Fibroblast of peridontal ligament (primary cell): ENCODE measurements around the gene ZGPAT.
"Not testable (repeated sequence)": the region's sequence is repeated elsewhere in the genome, so short reads cannot be mapped to it uniquely, and the experiment has no call there.

Source experiments
- DNase-seq: peaks from one replicate; pipeline ENCODE4 v3.0.0-alpha.2; 2010; ENCODE audit errors: extremely low read depth

The ZGPAT gene

GRCh38 chr20:63702751-63703470 lies 4.9 kb upstream of the ZGPAT start:
- no peak for DNase-seq

GRCh38 chr20:63703471-63703975 lies 4.3 kb upstream of the ZGPAT start:
- no peak for DNase-seq

GRCh38 chr20:63703976-63704748 lies 3.7 kb upstream of the ZGPAT start:
- DNase-seq: no peak

GRCh38 chr20:63704749-63705117 lies 3.1 kb upstream of the ZGPAT start:
- DNase-seq: no peak

- DNase-seq: no peak
Observed at GRCh38 chr20:63705232-63706026, 2.4 kb upstream of the ZGPAT start.

- no peak for DNase-seq
Observed at GRCh38 chr20:63706027-63706695, 1.7 kb upstream of the ZGPAT start.

GRCh38 chr20:63706852-63707557 lies 834 bp upstream of the ZGPAT start:
- DNase-seq: no peak

GRCh38 chr20:63708301-63709148 lies 686 bp downstream of the ZGPAT start:
- DNase-seq: no peak

GRCh38 chr20:63709149-63709527 lies 1.3 kb downstream of the ZGPAT start:
- no peak for DNase-seq

GRCh38 chr20:63711085-63711645 lies 3.3 kb downstream of the ZGPAT start:
- DNase-seq: no peak

- no peak for DNase-seq
Observed at GRCh38 chr20:63712191-63712590, 4.4 kb downstream of the ZGPAT start.

- no peak for DNase-seq
Observed at GRCh38 chr20:63714858-63715257, 7.0 kb downstream of the ZGPAT start.

GRCh38 chr20:63718996-63719395 lies 11.2 kb downstream of the ZGPAT start:
- DNase-seq: no peak

GRCh38 chr20:63722967-63723622 lies 15.3 kb downstream of the ZGPAT start:
- DNase-seq: not testable (repeated sequence)

- not testable (repeated sequence) for DNase-seq
Observed at GRCh38 chr20:63730189-63730733, 22.4 kb downstream of the ZGPAT start.

GRCh38 chr20:63731410-63731809 lies 23.6 kb downstream of the ZGPAT start:
- no peak for DNase-seq

- no peak for DNase-seq
Observed at GRCh38 chr20:63732118-63733095, 24.6 kb downstream of the ZGPAT start.

GRCh38 chr20:63733117-63733516 lies 25.3 kb downstream of the ZGPAT start:
- DNase-seq: no peak
